Dermis microvascular lymphatic vessel endothelial cell (primary cell): ENCODE data around the gene PPFIA3. TPM values are rescaled to one million over a fixed set of nuclear protein-coding genes. Genes with fewer than 3 reads are reported as not detected.
A peak's percentile ranks its signal among the peaks of the same experiment; 100 is the strongest.
"Not testable (repeated sequence)": the region's sequence is repeated elsewhere in the genome, so short reads cannot be mapped to it uniquely, and the experiment has no call there.

Experiments
- DNase-seq, 2 donors: peaks; one replicate each; pipeline versions ENCODE4 v3.0.0 to v3.0.0-alpha.2; 2010; ENCODE audit warnings: low read depth in 2 of 2
- total RNA-seq: library from RNA; depleted of rRNA; stranded (reverse); fragments of >200 nt; gene quantifications from 2 replicates; pipeline ENCODE4 v1.2.1, GENCODE V29; 2014

Gene PPFIA3
- total RNA-seq, 1 donor from 2014 or later = 4.0 TPM

GRCh38 chr19:49173198-49173597 lies 53.9 kb downstream of the PPFIA3 start:
- DNase-seq = no peak

DNA sequence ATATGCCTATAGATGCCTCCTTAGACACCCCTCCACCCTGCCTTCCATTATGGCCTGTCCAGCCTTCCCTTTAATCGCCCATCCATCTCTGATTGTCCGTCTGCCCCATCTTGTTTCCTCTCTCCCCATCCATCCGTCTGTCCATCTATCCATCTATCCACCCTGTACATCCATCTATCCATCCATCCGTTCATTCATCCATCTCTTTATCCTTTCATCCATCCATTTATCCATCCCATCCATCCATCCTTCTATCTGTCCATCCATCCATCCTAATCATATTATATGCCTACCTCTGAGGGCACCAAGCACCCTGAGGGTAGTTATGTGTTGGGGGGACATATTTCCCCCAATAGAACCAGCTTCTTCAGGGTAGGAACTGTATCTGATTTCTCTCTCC lies 61.3 kb downstream of the PPFIA3 start:
- no peak for DNase-seq

GRCh38 chr19:49182010-49182847 lies 62.9 kb downstream of the PPFIA3 start:
- DNase-seq = not testable (repeated sequence)

GRCh38 chr19:49182848-49183375 lies 63.6 kb downstream of the PPFIA3 start:
- DNase-seq = no peak

DNA sequence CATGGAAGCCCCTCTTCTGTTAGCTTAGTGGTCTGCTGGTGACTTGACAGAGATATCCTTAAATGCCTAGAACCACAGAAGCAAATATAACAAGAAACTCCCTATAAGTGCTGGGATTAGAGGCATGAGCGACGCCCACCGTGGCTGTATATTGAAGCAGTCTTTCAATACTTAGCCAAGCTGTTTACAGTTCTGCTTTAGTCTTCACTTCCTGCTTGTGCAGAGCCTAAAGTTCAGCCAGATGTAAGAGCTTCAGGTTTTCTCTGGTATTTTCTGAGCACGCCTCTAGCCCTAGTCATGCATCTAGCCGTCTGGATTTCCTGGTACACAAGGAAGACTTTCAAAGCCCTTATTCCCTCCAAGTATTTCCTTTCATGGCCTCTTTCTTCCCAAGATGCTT lies 66.8 kb downstream of the PPFIA3 start:
- no peak for DNase-seq

DNA sequence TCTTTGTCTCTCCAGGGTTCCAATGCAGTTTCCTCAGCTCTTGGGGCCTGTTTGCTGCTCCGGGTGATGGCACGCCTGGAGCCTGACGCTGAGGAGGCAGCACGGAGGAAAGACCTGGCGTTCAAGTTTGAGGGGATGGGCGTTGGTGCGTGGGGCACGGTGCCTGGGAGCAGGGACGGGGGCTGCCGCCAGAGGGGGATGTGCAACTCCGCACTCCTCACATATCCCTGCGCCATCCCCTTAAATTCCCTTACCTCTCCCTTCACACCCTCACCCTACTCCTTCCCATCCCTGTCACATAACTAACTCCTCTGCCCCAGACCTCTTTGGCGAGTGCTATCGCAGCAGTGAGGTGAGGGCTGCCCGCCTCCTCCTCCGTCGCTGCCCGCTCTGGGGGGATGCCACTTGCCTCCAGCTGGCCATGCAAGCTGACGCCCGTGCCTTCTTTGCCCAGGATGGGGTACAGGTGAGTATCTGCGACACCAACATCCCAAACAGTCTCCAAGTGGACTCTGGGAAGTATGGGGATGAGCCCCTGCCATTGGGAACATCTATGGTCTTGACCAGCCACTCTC lies 69.4 kb downstream of the PPFIA3 start:
- no peak for DNase-seq

DNA sequence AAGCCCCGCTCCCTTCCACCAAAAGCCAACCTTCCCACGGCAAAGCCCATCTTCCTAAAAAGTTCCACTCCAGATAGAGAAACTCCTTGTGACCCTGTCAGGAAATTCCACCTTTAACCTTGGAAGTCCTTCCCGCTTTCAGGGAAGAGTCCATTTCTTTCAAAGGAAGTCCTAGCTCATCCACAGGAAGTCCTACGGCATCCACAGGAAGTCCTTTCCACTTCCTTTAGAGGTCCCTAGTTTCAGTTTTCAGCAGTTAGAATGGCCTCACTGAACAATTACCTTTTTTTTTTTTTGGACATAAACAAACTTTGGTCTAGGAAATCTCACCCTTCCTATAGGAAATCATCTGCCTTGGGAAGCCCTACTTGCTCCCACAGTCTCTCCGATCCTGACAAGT lies 69.9 kb downstream of the PPFIA3 start:
- peak; percentile 21 to 70 for DNase-seq

- no peak for DNase-seq
Observed at GRCh38 chr19:49190781-49191180, 71.4 kb downstream of the PPFIA3 start.

- no peak for DNase-seq
Observed at GRCh38 chr19:49193822-49194394, 74.6 kb downstream of the PPFIA3 start.

DNA sequence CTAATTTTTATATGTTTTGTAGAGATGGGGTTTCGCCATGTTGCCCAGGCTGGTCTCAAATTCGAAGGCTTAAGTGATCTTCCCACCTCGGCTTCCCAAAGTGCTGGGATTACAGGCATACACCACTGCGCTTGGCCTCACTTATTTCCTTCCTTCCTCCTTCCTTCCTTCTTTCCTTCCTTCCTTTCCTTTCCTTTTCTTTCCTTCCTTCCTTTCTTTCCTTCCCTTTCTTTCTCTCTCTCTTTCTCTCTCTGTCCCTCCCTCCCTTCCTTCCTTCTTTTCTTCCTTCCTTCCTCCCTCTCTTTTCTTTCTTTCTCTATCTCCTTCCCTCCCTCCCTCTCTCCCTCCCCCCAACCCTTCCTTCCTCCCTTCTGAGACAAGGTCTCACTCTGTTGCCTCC lies 75.1 kb downstream of the PPFIA3 start:
- no peak for DNase-seq

- DNase-seq = no peak
Observed at GRCh38 chr19:49196527-49197240, 77.3 kb downstream of the PPFIA3 start.

GRCh38 chr19:49200238-49200862 lies 81.0 kb downstream of the PPFIA3 start:
- no peak for DNase-seq

Other genes starting within 250 kb of the PPFIA3 start
- 21.6 and 36.4 TPM in 2 replicates for gene PPP1R15A, start 247.1 kb upstream of the PPFIA3 start, total RNA-seq
- under 0.01 and 0.13 TPM in 2 replicates for gene TULP2, start 220.8 kb upstream of the PPFIA3 start, total RNA-seq
- gene NUCB1, start 219.2 kb upstream of the PPFIA3 start, total RNA-seq = 89.7 and 166 TPM in 2 replicates
- 0.13 TPM in 1 of 2 replicates, not detected in the other for gene DHDH, start 185.8 kb upstream of the PPFIA3 start, total RNA-seq
- 85.0 and 95.6 TPM in 2 replicates for gene BAX, start 164.7 kb upstream of the PPFIA3 start, total RNA-seq
- 625 and 1,172 TPM in 2 replicates for gene FTL, start 154.2 kb upstream of the PPFIA3 start, total RNA-seq
- 14.8 and 16.0 TPM in 2 replicates for gene GYS1, start 126.2 kb upstream of the PPFIA3 start, total RNA-seq
- gene RUVBL2, start 125.7 kb upstream of the PPFIA3 start, total RNA-seq = 139 and 197 TPM in 2 replicates
- gene LHB, start 102.5 kb upstream of the PPFIA3 start, total RNA-seq = 0.89 TPM in 1 of 2 replicates, not detected in the other
- not detected in 2 replicates for gene CGB3, start 95.2 kb upstream of the PPFIA3 start, total RNA-seq
- gene CGB2, start 87.7 kb upstream of the PPFIA3 start, total RNA-seq = not detected in 2 replicates
- gene CGB1, start 82.6 kb upstream of the PPFIA3 start, total RNA-seq = not detected in 2 replicates
- gene CGB5, start 75.7 kb upstream of the PPFIA3 start, total RNA-seq = not detected in 2 replicates
- gene CGB8, start 70.4 kb upstream of the PPFIA3 start, total RNA-seq = not detected in 2 replicates
- gene CGB7, start 61.8 kb upstream of the PPFIA3 start, total RNA-seq = 0.13 TPM in 1 of 2 replicates, not detected in the other
- not detected in 2 replicates for gene NTF4, start 54.7 kb upstream of the PPFIA3 start, total RNA-seq
- gene KCNA7, start 46.8 kb upstream of the PPFIA3 start, total RNA-seq = not detected in 2 replicates
- gene SNRNP70, start 34.1 kb upstream of the PPFIA3 start, total RNA-seq = 150 and 160 TPM in 2 replicates
- gene LIN7B, start 5.2 kb upstream of the PPFIA3 start, total RNA-seq = 1.4 and 2.4 TPM in 2 replicates
- 0.13 and 0.25 TPM in 2 replicates for gene C19orf73, start 401 bp upstream of the PPFIA3 start, total RNA-seq
- gene HRC, start 35.9 kb downstream of the PPFIA3 start, total RNA-seq = not detected in 2 replicates
- gene TRPM4, start 38.2 kb downstream of the PPFIA3 start, total RNA-seq = 10.8 and 18.2 TPM in 2 replicates
- gene SLC6A16, start 205.6 kb downstream of the PPFIA3 start, total RNA-seq = 0.26 and 0.51 TPM in 2 replicates
- not detected in 2 replicates for gene CD37, start 215.9 kb downstream of the PPFIA3 start, total RNA-seq
- 57.4 and 72.2 TPM in 2 replicates for gene TEAD2, start 242.9 kb downstream of the PPFIA3 start, total RNA-seq
- gene DKKL1, start 244.3 kb downstream of the PPFIA3 start, total RNA-seq = 0.13 and 0.51 TPM in 2 replicates